Measurements from ENCODE around the gene TMEM234.

DNA sequence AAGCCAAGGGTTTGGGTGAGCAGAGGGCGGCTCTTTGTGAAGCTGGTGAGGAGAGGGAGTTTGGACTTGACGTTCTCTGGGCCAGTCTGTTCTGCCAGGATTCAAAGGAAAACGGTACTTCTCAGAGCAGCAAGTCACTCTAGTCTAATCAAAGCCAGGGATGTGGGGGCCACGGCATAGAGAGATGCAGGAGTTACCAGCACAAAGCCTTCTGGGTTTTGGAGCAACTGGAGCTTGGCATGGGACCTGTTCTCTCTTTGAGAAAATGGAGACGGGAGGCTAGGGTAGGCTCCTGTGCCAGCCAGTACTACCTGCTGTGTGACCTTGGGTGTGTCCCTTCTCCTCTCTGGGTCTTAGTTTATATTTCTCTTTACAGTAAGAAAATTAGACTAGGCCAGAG lies 40.6 kb downstream of the TMEM234 start:
- TF ChIP-seq, protein P1, sequence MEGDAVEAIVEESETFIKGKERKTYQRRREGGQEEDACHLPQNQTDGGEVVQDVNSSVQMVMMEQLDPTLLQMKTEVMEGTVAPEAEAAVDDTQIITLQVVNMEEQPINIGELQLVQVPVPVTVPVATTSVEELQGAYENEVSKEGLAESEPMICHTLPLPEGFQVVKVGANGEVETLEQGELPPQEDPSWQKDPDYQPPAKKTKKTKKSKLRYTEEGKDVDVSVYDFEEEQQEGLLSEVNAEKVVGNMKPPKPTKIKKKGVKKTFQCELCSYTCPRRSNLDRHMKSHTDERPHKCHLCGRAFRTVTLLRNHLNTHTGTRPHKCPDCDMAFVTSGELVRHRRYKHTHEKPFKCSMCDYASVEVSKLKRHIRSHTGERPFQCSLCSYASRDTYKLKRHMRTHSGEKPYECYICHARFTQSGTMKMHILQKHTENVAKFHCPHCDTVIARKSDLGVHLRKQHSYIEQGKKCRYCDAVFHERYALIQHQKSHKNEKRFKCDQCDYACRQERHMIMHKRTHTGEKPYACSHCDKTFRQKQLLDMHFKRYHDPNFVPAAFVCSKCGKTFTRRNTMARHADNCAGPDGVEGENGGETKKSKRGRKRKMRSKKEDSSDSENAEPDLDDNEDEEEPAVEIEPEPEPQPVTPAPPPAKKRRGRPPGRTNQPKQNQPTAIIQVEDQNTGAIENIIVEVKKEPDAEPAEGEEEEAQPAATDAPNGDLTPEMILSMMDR (IDR thresholded peaks at IDR 0.05), result no peak
- no peak for TF ChIP-seq POLR2A (IDR thresholded peaks at IDR 0.05)
